ENCODE results near the gene PLK3. TPM values are rescaled to one million over a fixed set of nuclear protein-coding genes. Genes with fewer than 3 reads are reported as not detected.

The PLK3 gene
- total RNA-seq, 1 experiment from 2014 or later = 56.1 TPM

DNA sequence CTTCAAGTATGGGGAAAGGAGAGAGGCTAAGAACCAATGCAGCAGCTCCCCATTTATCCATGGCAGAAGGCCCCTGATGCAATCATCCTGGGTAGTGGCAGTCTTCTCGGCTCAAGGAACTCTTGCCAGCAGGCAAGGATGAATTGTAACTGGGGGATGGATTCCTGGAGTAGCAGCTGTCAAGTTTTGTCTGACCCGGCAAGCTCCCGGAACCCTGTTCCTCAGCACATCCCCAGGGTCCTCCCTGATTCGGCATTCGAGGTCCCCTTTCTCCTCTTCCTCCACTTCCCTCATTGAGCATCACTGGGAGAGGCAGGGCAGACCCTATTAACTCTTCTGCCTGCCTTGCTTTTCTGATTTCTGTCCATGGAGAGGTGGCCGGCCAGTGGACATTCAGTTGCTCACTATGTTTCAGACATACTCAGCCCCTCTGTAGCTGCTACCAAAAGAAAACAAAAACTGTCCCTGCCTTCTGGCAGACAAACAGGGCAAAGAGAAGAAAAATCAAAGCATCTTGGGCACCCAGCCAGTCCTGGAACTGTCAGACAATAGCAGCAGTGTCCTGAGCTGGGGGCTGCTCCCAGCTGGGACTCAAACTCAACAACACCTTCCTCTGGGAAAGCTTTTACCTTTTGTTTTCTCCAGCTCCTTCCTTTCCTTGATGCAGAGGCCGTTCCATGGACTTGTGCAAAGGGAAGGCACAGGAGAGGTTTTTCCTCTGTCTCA, 48.4 kb downstream of the PLK3 start:
- ChIA-PET POLR2A (no interaction called here), RAD21 (ENCODE audit: low non-redundant PET in 1 of 2, low total read pairs in 2 of 2, uncharacterized antibody in 2 of 2, unreplicated experiment in 2 of 2) (interaction anchor here in 1 of 2 experiments (0.6 kb wide), 1 partner anchor 455 kb away, joined by 3 read pairs; no protein-coding TSS in a partner anchor), CTCF (no interaction called here)
- intact Hi-C loops (cut with micrococcal nuclease) = no loop called here
- Histone ChIP-seq H2AFZ (ENCODE audit: low read depth, low read length, poor library complexity, severe bottlenecking) (no peak overlapping the region), H3K27me3 (ENCODE audit: insufficient read depth, low read length) (no peaks in the 10 kb centered on the region), H3K4me3 (replicated peaks in 1 of 2; ENCODE audit: low read depth in 1 of 2, low read length in 2 of 2) (no peak overlapping the region), H3K4me1 (ENCODE audit: control insufficient read depth in 1 of 2, insufficient read depth in 2 of 2, low read length in 2 of 2) (no peaks in the 10 kb centered on the region), H4K20me1 (ENCODE audit: insufficient read depth) (no peaks in the 10 kb centered on the region), H3K9me3 (ENCODE audit: control insufficient read depth in 1 of 2, insufficient read depth in 1 of 2, low read depth in 1 of 2, low read length in 2 of 2) (no peaks in the 10 kb centered on the region), H3K9me2 (ENCODE audit: insufficient read depth) (no peaks in the 10 kb centered on the region), H3K79me2 (ENCODE audit: insufficient read depth, low read length) (no peaks in the 10 kb centered on the region), H3K36me3 (ENCODE audit: control insufficient read depth in 1 of 2, insufficient read depth in 2 of 2, low read length in 2 of 2) (no peaks in the 10 kb centered on the region), H3K27ac (ENCODE audit: low read depth, low read length) (no peak overlapping the region), H3K9ac (ENCODE audit: low read length) (no peak overlapping the region), H3K4me2 (ENCODE audit: low read length) (no peak overlapping the region)
- no peak for TF ChIP-seq FOSL1 (IDR thresholded peaks at IDR 0.05; ENCODE audit: low read depth)
- TF ChIP-seq EZH2 (IDR thresholded peaks at IDR 0.05) = no peak
- no peak for TF ChIP-seq TCF7L2 (IDR thresholded peaks at IDR 0.05; ENCODE audit: borderline replicate concordance, extremely low read depth, insufficient read depth, insufficient read length)
- no peak for TF ChIP-seq ZFX (IDR thresholded peaks at IDR 0.05)
- no peak for TF ChIP-seq RAD21 (IDR thresholded peaks at IDR 0.05; ENCODE audit: low read depth)
- TF ChIP-seq SRF (IDR thresholded peaks at IDR 0.05; ENCODE audit: low read depth) = no peak
- TF ChIP-seq, protein P1, sequence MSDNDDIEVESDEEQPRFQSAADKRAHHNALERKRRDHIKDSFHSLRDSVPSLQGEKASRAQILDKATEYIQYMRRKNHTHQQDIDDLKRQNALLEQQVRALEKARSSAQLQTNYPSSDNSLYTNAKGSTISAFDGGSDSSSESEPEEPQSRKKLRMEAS (IDR thresholded peaks at IDR 0.05) = no peak
- TF ChIP-seq EGR1 (IDR thresholded peaks at IDR 0.05; ENCODE audit: low read depth) = no peak
- TF ChIP-seq EZH2phosphoT487 (IDR thresholded peaks at IDR 0.05; ENCODE audit: borderline replicate concordance) = no peak
- no peak for TF ChIP-seq SIN3A (IDR thresholded peaks at IDR 0.05; ENCODE audit: low read depth)
- TF ChIP-seq, protein P2, sequence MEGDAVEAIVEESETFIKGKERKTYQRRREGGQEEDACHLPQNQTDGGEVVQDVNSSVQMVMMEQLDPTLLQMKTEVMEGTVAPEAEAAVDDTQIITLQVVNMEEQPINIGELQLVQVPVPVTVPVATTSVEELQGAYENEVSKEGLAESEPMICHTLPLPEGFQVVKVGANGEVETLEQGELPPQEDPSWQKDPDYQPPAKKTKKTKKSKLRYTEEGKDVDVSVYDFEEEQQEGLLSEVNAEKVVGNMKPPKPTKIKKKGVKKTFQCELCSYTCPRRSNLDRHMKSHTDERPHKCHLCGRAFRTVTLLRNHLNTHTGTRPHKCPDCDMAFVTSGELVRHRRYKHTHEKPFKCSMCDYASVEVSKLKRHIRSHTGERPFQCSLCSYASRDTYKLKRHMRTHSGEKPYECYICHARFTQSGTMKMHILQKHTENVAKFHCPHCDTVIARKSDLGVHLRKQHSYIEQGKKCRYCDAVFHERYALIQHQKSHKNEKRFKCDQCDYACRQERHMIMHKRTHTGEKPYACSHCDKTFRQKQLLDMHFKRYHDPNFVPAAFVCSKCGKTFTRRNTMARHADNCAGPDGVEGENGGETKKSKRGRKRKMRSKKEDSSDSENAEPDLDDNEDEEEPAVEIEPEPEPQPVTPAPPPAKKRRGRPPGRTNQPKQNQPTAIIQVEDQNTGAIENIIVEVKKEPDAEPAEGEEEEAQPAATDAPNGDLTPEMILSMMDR (IDR thresholded peaks at IDR 0.05 in 2 of 3, conservative IDR thresholded peaks at IDR 0.05 in 1 of 3; ENCODE audit: borderline replicate concordance in 1 of 3, insufficient read depth in 1 of 3, low read depth in 2 of 3, low read length in 2 of 3) = no peak
- TF ChIP-seq ZNF274 (IDR thresholded peaks at IDR 0.05; ENCODE audit: low read depth, low read length) = no peak
- TF ChIP-seq YY1 (IDR thresholded peaks at IDR 0.05; ENCODE audit: extremely low read depth, insufficient replicate concordance, low read depth, low read length) = no peak
- TF ChIP-seq SP1 (IDR thresholded peaks at IDR 0.05; ENCODE audit: low read depth) = no peak
- TF ChIP-seq CEBPB (IDR thresholded peaks at IDR 0.05; ENCODE audit: low read depth) = no peak
- no peak for ATAC-seq
- no peak for DNase-seq (ENCODE audit: low read depth, low spot score)
- no TSS peak for BruUV-seq (replicated peaks)
